Activated T-cell treated with anti-CD3 and anti-CD28 coated beads for 1 hour (primary cell): ENCODE data around the gene NHSL2.
"Not testable (repeated sequence)": the region's sequence is repeated elsewhere in the genome, so short reads cannot be mapped to it uniquely, and the experiment has no call there.

ENCODE experiments used
- DNase-seq: peaks from one replicate; pipeline ENCODE4 v3.0.0-alpha.2; 2020; ENCODE audit warnings: low read depth

NHSL2 gene

GRCh38 chrX:72043636-72044035 is 133.0 kb downstream of the NHSL2 start:
- no peak for DNase-seq

GRCh38 chrX:72045141-72045540 is 134.5 kb downstream of the NHSL2 start:
- DNase-seq: no peak

GRCh38 chrX:72045552-72046277 is 135.1 kb downstream of the NHSL2 start:
- DNase-seq: no peak

- no peak for DNase-seq
Observed at GRCh38 chrX:72046447-72046846, 135.8 kb downstream of the NHSL2 start.

GRCh38 chrX:72048510-72049455 is 138.1 kb downstream of the NHSL2 start:
- no peak for DNase-seq

- no peak for DNase-seq
Observed at GRCh38 chrX:72050011-72050410, 139.4 kb downstream of the NHSL2 start.

GRCh38 chrX:72051589-72051988 is 140.9 kb downstream of the NHSL2 start:
- DNase-seq: no peak

GRCh38 chrX:72052415-72053090 is 141.9 kb downstream of the NHSL2 start:
- DNase-seq: no peak

GRCh38 chrX:72053508-72053907 is 142.9 kb downstream of the NHSL2 start:
- DNase-seq: no peak

- DNase-seq: no peak
Observed at GRCh38 chrX:72054779-72055489, 144.3 kb downstream of the NHSL2 start.

GRCh38 chrX:72057331-72057730 is 146.7 kb downstream of the NHSL2 start:
- no peak for DNase-seq

- DNase-seq: no peak
Observed at GRCh38 chrX:72057849-72058248, 147.2 kb downstream of the NHSL2 start.

- DNase-seq: not testable (repeated sequence)
Observed at GRCh38 chrX:72058346-72058745, 147.7 kb downstream of the NHSL2 start.

- no peak for DNase-seq
Observed at GRCh38 chrX:72060196-72060920, 149.7 kb downstream of the NHSL2 start.

- DNase-seq: no peak
Observed at GRCh38 chrX:72060921-72061490, 150.4 kb downstream of the NHSL2 start.

- DNase-seq: no peak
Observed at GRCh38 chrX:72062916-72063315, 152.3 kb downstream of the NHSL2 start.

- no peak for DNase-seq
Observed at GRCh38 chrX:72069350-72070160, 158.9 kb downstream of the NHSL2 start.

- DNase-seq: no peak
Observed at GRCh38 chrX:72071213-72071612, 160.6 kb downstream of the NHSL2 start.

GRCh38 chrX:72073633-72074032 is 163.0 kb downstream of the NHSL2 start:
- no peak for DNase-seq

GRCh38 chrX:72078411-72078810 is 167.8 kb downstream of the NHSL2 start:
- no peak for DNase-seq
